GM19397 (cell line): Measurements from ENCODE around the gene DEGS1.

ENCODE experiments used
- ATAC-seq: cut with Tn5 transposase; IDR thresholded peaks from one replicate; pipeline ENCODE4 v1.9.1; 2021; ENCODE audit warnings: mild to moderate bottlenecking, moderate library complexity; ENCODE audit not compliant: unreplicated experiment

The DEGS1 gene

GRCh38 chr1:224182866-224183590 lies at the start of gene DEGS1:
Gene DEGS1 (plus strand): TSS chr1:224183240. CDS start chr1:224183337, 97 bp downstream.
- peak; percentile 70 for ATAC-seq

GRCh38 chr1:224133741-224134299 lies 49.2 kb upstream of the DEGS1 start:
- no peak for ATAC-seq

GRCh38 chr1:224137518-224137917 lies 45.5 kb upstream of the DEGS1 start:
- no peak for ATAC-seq

GRCh38 chr1:224138198-224138597 lies 44.8 kb upstream of the DEGS1 start:
- no peak for ATAC-seq

GRCh38 chr1:224141693-224142092 lies 41.3 kb upstream of the DEGS1 start:
- no peak for ATAC-seq

GRCh38 chr1:224149709-224150108 lies 33.3 kb upstream of the DEGS1 start:
- no peak for ATAC-seq

GRCh38 chr1:224151117-224151516 lies 31.9 kb upstream of the DEGS1 start:
- ATAC-seq: no peak

GRCh38 chr1:224157316-224157715 lies 25.7 kb upstream of the DEGS1 start:
- ATAC-seq: no peak

GRCh38 chr1:224159541-224159940 lies 23.5 kb upstream of the DEGS1 start:
- ATAC-seq: no peak

- no peak for ATAC-seq
These were observed 22.8 kb upstream of the DEGS1 start for GRCh38 chr1:224160171-224160682.

- ATAC-seq: no peak
These were observed 20.3 kb upstream of the DEGS1 start for GRCh38 chr1:224162768-224163167.

GRCh38 chr1:224163311-224163710 lies 19.7 kb upstream of the DEGS1 start:
- no peak for ATAC-seq

GRCh38 chr1:224168859-224169380 lies 14.1 kb upstream of the DEGS1 start:
- peak; percentile 85 for ATAC-seq

- no peak for ATAC-seq
These were observed 13.2 kb upstream of the DEGS1 start for GRCh38 chr1:224169718-224170270.

- ATAC-seq: no peak
These were observed 12.7 kb upstream of the DEGS1 start for GRCh38 chr1:224170343-224170742.

- ATAC-seq: no peak
These were observed 12.1 kb upstream of the DEGS1 start for GRCh38 chr1:224170748-224171478.

GRCh38 chr1:224172229-224172628 lies 10.8 kb upstream of the DEGS1 start:
- ATAC-seq: no peak

- ATAC-seq: no peak
These were observed 9.5 kb upstream of the DEGS1 start for GRCh38 chr1:224173523-224173922.

- no peak for ATAC-seq
These were observed 7.4 kb upstream of the DEGS1 start for GRCh38 chr1:224175617-224176016.

GRCh38 chr1:224177356-224177999 lies 5.6 kb upstream of the DEGS1 start:
- no peak for ATAC-seq

- ATAC-seq: no peak
These were observed 4.1 kb upstream of the DEGS1 start for GRCh38 chr1:224178894-224179293.
